Kidney epithelial cell (primary cell): ENCODE measurements around the gene GRIN3B. TPM values are rescaled to one million over a fixed set of nuclear protein-coding genes. Genes with fewer than 3 reads are reported as not detected.

Source experiments
- DNase-seq: peaks from one replicate; pipeline ENCODE4 v3.0.0-alpha.2; 2010; ENCODE audit warnings: low read depth
- H3K27me3 ChIP-seq: 2 replicates; pipeline ENCODE4 v1.6.0; 2011; ENCODE audit warnings: low read length; ENCODE audit not compliant: control insufficient read depth, insufficient read depth
- H3K36me3 ChIP-seq: 2 replicates; pipeline ENCODE4 v1.5.1; 2011; ENCODE audit warnings: low read length; ENCODE audit not compliant: control insufficient read depth, insufficient read depth
- H3K4me3 ChIP-seq: 2 replicates; pipeline ENCODE4 v1.5.1; 2011; ENCODE audit warnings: low read depth, mild to moderate bottlenecking, control low read depth, low read length
- total RNA-seq: library from RNA; depleted of rRNA; stranded (reverse); fragments of >200 nt; gene quantifications from 2 replicates; pipeline ENCODE4 v1.2.3, GENCODE V29; 2015
- TF ChIP-seq, protein P1 (sequence below): IDR thresholded peaks from 2 replicates; pipeline ENCODE4 v1.5.1; 2011; ENCODE audit warnings: mild to moderate bottlenecking, moderate library complexity, low read length, control low read depth, inconsistent platforms; ENCODE audit not compliant: insufficient read depth, poor library complexity, severe bottlenecking

Gene GRIN3B
- total RNA-seq, 1 donor from 2014 or later: 0.08 TPM

DNA sequence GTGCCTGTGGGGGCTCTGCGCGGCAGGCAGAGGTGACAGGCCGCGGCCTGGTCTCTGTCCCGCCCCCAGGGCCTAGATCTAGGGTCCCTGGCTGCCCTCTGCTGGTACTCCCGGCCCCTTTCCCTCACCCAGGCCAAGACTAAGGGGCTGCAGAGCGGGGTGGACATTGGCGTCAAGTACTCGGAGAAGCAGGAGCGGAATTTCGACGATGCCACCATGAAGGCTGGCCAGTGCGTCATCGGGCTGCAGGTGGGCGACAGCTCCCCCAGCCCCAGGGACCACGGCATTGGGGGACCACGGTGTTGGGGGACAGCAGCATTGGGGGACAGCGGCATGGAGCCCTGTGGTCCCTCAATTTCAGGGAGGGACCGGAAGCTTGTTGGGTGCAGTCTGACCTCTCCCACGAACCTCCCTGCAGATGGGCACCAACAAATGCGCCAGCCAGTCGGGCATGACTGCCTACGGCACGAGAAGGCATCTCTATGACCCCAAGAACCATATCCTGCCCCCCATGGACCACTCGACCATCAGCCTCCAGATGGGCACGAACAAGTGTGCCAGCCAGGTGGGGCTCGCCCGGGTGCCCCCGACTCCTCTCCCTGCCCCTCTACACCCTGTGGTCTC, 35.9 kb downstream of the GRIN3B start:
- no peaks in the 10 kb centered on the region for H3K27me3 ChIP-seq
- peaks cover 6% of the 10 kb centered on the region for H3K36me3 ChIP-seq
- TF ChIP-seq, protein P1, sequence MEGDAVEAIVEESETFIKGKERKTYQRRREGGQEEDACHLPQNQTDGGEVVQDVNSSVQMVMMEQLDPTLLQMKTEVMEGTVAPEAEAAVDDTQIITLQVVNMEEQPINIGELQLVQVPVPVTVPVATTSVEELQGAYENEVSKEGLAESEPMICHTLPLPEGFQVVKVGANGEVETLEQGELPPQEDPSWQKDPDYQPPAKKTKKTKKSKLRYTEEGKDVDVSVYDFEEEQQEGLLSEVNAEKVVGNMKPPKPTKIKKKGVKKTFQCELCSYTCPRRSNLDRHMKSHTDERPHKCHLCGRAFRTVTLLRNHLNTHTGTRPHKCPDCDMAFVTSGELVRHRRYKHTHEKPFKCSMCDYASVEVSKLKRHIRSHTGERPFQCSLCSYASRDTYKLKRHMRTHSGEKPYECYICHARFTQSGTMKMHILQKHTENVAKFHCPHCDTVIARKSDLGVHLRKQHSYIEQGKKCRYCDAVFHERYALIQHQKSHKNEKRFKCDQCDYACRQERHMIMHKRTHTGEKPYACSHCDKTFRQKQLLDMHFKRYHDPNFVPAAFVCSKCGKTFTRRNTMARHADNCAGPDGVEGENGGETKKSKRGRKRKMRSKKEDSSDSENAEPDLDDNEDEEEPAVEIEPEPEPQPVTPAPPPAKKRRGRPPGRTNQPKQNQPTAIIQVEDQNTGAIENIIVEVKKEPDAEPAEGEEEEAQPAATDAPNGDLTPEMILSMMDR: no peak
- H3K4me3 ChIP-seq: no peak overlapping the region
- no peak for DNase-seq

DNA sequence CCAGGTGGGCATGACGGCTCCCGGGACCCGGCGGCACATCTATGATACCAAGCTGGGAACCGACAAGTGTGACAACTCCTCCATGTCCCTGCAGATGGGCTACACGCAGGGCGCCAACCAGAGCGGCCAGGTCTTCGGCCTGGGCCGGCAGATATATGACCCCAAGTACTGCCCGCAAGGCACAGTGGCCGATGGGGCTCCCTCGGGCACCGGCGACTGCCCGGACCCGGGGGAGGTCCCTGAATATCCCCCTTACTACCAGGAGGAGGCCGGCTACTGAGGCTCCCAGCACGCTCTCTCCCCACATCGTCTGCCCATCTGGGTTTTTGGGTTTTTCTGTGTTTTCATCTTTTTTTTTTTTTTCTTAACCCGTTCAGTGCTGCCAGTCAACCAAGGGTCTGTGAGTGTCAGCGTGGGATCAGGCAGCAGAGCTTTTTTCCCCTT, 37.4 kb downstream of the GRIN3B start:
- Histone ChIP-seq H3K4me3 (no peak overlapping the region), H3K36me3 (peaks cover 4% of the 10 kb centered on the region), H3K27me3 (no peaks in the 10 kb centered on the region)
- no peak for DNase-seq
- TF ChIP-seq, protein P1: no peak

DNA sequence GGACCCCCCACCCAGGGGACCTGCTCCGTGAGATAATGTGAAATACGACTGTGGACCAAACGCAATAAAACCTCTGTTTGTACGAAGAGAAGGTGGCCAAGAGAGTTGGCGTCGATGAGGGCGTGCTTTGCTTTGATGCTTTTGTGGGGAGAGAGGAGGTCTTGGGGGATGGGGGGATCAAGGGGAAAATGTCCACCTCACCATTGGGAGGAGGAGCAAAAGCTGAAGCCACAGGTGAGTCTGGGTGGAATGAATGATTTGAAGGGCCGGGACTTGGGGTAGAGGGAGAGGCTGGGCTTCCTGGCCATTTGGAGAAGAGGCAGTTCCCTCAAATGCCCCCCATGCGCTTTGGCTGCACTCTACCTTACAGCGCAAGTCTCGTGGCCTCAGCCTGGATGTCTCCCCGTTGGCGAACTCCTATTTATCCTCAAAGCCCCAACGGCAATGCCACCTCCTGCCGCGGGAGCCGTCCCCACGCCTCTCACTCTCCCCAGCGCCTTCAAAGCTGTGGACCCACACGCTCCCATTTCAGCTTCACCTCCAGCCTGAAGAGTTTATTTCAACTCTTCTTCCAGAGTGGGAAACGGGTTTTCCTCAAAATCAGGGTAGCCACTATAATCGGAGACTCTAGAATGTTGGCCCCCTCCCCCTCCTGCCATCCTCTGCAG, 38.9 kb downstream of the GRIN3B start:
- Histone ChIP-seq H3K27me3 (no peaks in the 10 kb centered on the region), H3K4me3 (no peak overlapping the region), H3K36me3 (peaks cover 4% of the 10 kb centered on the region)
- TF ChIP-seq, protein P1: no peak
- no peak for DNase-seq

DNA sequence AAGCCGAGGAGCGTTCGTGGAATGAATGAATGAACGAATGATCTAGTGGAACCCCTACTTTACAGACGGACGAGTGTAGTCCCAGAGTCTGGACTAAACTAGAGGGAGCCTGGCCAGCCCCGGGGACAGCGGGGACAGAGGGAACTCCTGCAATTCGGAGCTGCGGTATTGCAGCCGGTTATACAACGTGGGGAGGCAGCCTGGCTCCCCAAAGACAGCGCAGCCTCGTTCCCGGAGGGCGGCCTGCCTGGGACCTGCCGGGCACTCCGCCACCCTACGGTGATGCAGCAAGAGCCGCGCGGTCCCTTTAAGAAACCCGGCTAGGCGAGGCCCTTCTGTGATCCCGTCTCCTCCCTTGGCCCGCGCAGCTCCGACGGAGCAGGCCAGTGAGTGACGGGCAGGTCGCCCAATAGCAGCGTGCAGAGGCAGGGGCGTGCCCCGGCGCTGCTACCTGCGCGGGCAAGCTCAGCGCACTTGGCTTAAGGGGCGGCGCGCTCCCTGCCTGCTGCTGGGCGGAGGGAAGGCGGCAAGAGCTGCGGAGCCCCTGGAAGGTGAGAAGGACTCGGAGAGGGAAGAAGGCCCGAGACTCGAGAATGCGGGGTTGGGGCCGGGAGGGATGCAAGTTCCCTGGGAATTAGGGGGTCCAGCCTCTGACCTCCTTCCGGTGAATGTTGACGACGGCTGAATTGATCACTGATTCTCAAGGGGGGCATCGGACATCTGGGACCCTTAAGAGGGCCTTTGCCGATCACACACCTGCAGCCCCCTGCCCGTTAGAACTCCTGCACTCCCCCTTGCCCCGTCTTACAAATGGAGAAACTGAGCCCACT, 39.6 kb downstream of the GRIN3B start, which contains the start of gene ABCA7:
TSS of gene ABCA7 (plus strand) at position 462 of the 830 bp plus-strand sequence. CDS start 1,255 bp downstream, outside the sequence.
- Histone ChIP-seq H3K36me3 (peaks cover 4% of the 10 kb centered on the region), H3K27me3 (no peaks in the 10 kb centered on the region), H3K4me3 (peak within 1 kb of the TSS; percentile 66)
- DNase-seq: peak; percentile 85
- TF ChIP-seq, protein P1: no peak

DNA sequence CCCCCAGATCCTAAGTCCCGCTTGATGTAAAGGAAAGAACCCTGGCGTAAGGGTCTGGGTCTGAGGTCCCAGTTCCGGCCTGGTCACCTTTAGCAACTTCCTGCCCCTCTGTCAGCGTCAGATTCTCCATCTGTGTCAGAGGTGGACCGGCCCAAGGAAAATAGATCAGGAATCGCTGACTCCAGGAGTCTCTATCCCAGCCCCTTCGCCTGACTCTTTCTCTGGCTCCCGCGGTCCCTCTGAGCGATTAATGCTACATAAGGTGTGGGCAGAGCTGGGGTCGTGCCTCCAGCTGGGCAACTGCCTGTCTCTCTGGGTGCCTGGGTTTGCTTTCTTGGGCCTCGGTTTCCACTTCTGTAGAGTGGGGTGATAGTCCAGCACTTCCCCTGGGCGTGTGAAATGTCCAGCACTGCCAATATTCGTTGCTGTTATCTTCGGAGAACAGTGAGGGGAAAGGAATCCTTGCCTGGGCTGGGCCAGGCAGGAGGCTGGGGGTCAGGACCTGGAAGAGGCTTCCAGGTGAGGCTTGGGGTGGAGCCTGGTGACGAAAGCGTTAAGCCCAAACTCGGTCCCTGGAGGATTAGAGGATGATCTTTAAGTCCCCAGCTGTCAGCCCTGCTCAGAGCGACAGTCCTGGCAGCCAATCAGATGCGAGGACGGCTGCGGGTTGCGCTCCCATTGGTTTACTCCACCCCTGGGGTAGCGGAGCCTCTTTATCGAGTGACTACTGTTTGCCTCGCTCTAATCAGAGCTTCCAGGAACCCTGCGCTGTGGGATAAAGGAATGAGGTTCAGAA, 40.5 kb downstream of the GRIN3B start:
- Histone ChIP-seq H3K36me3 (peaks cover 4% of the 10 kb centered on the region), H3K4me3 (peak overlapping the region; percentile 66), H3K27me3 (no peaks in the 10 kb centered on the region)
- TF ChIP-seq, protein P1: no peak
- peak; percentile 61 for DNase-seq
